RWPE1 (cell line): ENCODE results near the gene CDC42EP2.

Experiments used
- CTCF ChIA-PET: fragments of 350-600 bp; sonication (Branson Sonifier 250); formaldehyde crosslinking; extraction: SDS; loops from one replicate; lab custom pipeline; 2021; lab: Yijun Ruan, JAX
- POLR2A ChIA-PET: fragments of 400-600 bp; formaldehyde crosslinking; extraction: SDS; loops from one replicate; lab custom pipeline; 2020; ENCODE audit warnings: antibody characterized with exemption; ENCODE audit not compliant: low non-redundant PET; lab: Yijun Ruan, JAX
- DNase-seq: peaks from one replicate; pipeline ENCODE4 v3.0.0; 2012; ENCODE audit warnings: low spot score
- H3K27ac ChIP-seq: fragments of 450-650 bp; 2 replicates; pipeline ENCODE4 v1.5.1; 2017
- TF ChIP-seq, protein P1 (sequence below): fragments of 450-650 bp; conservative IDR thresholded peaks from 2 replicates; pipeline ENCODE4 v1.5.1; 2017; ENCODE audit warnings: low read depth, mild to moderate bottlenecking

Gene CDC42EP2

DNA sequence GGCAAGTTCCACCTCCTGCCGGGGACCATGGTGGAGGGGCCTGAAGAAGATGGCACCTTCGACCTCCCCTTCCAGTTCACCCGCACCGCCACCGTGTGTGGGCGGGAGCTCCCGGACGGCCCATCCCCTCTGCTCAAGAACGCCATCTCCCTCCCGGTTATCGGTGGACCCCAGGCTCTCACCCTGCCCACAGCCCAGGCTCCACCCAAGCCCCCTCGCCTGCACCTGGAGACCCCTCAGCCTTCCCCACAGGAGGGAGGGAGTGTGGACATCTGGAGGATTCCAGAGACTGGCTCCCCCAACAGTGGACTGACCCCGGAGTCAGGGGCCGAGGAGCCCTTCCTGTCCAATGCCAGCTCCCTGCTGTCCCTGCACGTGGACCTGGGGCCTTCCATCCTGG, 6.4 kb downstream of the CDC42EP2 start:
- ChIA-PET CTCF (interaction anchor here (1.0 kb wide), 1 partner anchor 9 kb away, joined by 4 read pairs; no protein-coding TSS in a partner anchor), POLR2A (no interaction called here)
- peak overlapping the region; percentile 97 for H3K27ac ChIP-seq
- TF ChIP-seq, protein P1, sequence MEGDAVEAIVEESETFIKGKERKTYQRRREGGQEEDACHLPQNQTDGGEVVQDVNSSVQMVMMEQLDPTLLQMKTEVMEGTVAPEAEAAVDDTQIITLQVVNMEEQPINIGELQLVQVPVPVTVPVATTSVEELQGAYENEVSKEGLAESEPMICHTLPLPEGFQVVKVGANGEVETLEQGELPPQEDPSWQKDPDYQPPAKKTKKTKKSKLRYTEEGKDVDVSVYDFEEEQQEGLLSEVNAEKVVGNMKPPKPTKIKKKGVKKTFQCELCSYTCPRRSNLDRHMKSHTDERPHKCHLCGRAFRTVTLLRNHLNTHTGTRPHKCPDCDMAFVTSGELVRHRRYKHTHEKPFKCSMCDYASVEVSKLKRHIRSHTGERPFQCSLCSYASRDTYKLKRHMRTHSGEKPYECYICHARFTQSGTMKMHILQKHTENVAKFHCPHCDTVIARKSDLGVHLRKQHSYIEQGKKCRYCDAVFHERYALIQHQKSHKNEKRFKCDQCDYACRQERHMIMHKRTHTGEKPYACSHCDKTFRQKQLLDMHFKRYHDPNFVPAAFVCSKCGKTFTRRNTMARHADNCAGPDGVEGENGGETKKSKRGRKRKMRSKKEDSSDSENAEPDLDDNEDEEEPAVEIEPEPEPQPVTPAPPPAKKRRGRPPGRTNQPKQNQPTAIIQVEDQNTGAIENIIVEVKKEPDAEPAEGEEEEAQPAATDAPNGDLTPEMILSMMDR, result no peak
- no peak for DNase-seq

DNA sequence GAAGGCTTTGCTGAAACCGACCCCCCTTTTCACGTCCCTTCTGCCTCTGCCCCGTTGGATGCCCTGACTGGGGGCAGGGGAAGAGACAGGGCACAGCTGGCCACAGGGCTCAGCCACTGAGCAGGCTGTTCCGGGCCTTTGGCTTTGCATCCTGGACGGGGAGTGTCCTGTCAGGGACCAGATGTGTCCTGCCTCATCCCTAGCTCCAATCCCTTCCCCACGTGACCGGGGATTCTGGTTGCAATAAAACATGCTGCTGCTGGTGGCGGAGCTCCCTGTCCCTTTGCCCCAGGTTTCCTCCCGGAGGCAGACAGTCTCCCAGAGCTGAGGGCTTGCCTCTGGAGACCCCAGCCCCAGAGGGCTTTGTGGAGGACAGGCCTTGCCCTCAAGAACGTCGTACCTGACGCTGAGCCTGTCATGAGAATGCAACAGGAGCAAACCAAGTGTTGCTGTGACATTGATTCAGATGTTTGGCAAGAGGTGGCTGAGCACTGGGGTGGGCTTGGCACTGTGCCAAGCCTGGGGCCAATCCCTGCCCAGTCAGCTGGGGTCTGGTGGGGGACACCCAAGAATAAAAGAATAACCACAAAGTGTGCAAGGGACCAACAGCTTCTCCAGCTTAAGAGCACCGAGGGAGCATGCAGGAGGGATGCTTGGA, 7.3 kb downstream of the CDC42EP2 start:
- TF ChIP-seq, protein P1, result no peak
- DNase-seq, result no peak
- H3K27ac ChIP-seq, result peak overlapping the region; percentile 97
- POLR2A ChIA-PET, result no interaction called here
- CTCF ChIA-PET, result interaction anchor here (0.6 kb wide), 1 partner anchor 8 kb away, joined by 4 read pairs; no protein-coding TSS in a partner anchor

DNA sequence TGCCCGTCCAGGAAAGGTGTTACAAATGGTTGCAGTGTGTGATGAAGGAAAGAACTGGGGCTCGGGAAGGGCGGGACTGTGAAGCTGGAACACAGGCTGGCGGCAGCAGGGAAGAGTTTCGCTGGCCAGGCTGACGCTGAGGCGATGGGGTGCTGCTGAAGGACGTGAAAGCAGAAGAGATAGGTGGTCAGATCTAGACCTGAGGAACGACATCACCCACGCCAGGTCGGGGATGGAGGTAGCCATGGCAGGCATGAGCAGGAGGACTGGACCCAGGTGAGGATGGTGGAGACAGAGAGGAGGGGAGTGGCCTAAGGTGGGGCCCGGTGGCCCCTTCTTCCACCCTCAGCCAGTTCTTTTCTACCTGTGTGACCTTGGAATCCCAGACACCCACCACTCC, 9.1 kb downstream of the CDC42EP2 start:
- peak overlapping the region; percentile 97 for H3K27ac ChIP-seq
- TF ChIP-seq, protein P1, result no peak
- ChIA-PET POLR2A (no interaction called here), CTCF (interaction anchor here (0.7 to 10.4 kb wide), 2 partner anchors 8 to 33 kb away, joined by 5 to 83 read pairs; partner anchors contain the start of gene CDC42EP2)
- DNase-seq, result no peak

DNA sequence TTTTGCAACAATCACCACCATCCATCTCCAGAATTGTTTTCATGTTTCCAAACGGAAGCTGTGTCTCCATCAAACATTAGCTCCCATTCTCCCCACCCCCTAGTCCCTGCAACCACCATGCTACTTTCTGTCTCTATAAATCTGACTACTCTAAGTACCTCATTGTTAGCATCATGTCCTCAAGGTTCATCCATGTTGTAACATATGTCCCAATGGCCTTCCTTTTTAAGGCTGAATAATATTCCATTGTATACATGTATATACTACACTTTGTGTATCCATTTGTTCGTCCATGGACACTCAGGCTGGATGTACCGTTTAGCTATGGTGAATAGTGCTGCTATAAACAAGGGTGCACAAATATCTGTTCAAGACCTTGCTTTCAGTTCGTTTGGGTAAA, 10.8 kb downstream of the CDC42EP2 start:
- TF ChIP-seq, protein P1, result no peak
- ChIA-PET CTCF (interaction anchor here (0.6 to 10.4 kb wide), 2 partner anchors 8 to 10 kb away, joined by 4 to 83 read pairs; partner anchors contain the start of gene CDC42EP2), POLR2A (no interaction called here)
- DNase-seq, result no peak
- H3K27ac ChIP-seq, result no peak overlapping the region

DNA sequence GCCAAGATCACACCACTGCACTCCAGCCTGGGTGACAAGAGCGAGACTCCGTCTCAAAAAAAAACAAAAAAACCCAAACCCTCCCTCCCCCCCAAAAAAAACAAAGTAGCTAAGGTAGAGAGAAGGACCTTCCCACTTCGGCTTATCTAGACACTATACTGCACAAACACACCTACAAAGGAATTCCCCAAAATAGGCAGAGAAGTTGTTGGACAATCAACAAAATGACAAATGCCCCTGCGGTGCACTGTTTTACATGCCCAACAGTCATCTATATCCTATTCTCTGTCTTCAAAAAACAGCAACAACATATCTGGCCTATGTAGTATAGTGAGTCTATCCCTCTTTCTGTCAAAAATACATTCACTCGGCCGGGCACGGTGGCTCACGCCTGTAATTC, 12.4 kb downstream of the CDC42EP2 start:
- ChIA-PET CTCF (interaction anchor here (0.6 to 10.4 kb wide), 2 partner anchors 11 to 52 kb away, joined by 3 to 83 read pairs; partner anchors contain the start of gene CDC42EP2), POLR2A (no interaction called here)
- TF ChIP-seq, protein P1, result no peak
- H3K27ac ChIP-seq, result no peak overlapping the region
- DNase-seq, result no peak

DNA sequence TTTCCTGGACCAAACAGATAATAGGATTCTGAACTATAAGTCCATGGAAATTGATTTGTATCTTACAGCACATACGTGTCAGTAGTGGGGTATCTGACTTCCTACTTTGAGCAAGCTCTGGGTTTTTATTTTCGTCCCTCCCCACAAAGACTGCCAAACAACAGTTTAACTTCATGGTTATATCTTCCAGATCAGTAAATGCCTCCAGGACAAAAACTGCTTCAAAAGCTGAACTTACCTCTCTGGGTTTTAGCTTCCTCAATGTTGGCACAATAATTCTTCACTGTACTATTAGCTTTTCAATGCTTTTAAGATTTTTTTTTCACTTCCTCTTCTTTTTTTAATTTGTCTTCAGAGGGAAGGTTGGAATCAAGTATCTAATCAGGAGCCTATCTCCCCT, 14.8 kb downstream of the CDC42EP2 start:
- ChIA-PET CTCF (interaction anchor here (0.5 to 10.4 kb wide), 20 partner anchors 9 to 211 kb away, joined by 3 to 83 read pairs (median 4); partner anchors contain the start of gene CDC42EP2), POLR2A (interaction anchor here (1.0 kb wide), 2 partner anchors 68 to 207 kb away, joined by 3 to 5 read pairs; partner anchors contain the start of genes FAU, MRPL49 and POLA2)
- no peak for DNase-seq
- TF ChIP-seq, protein P1, result no peak
- H3K27ac ChIP-seq, result peak overlapping the region; percentile 22; the same call in 1 of the 2 replicates
